H9 (cell line): Measurements from ENCODE around the gene AQP5. TPM values are rescaled to one million over a fixed set of nuclear protein-coding genes. Genes with fewer than 3 reads are reported as not detected.

Source experiments
- DNase-seq: peaks from one replicate; pipeline ENCODE4 v3.0.0-alpha.2; 2017
- H2AFZ ChIP-seq: one replicate; pipeline ENCODE4 v1.6.1; 2013; ENCODE audit warnings: mild to moderate bottlenecking, low read length, control low read depth, moderate library complexity
- H2AK5ac ChIP-seq: 2 replicates; pipeline ENCODE4 v1.6.1; 2013; ENCODE audit warnings: low read length, control low read depth, mixed read lengths; ENCODE audit not compliant: insufficient read length
- H2BK120ac ChIP-seq: one replicate; pipeline ENCODE4 v1.6.1; 2013; ENCODE audit warnings: low read depth, mild to moderate bottlenecking, low read length, control low read depth, inconsistent platforms; ENCODE audit not compliant: poor library complexity, severe bottlenecking
- H2BK12ac ChIP-seq: 2 replicates; pipeline ENCODE4 v1.6.1; 2013; ENCODE audit warnings: low read length, control low read depth, mixed read lengths, low read depth; ENCODE audit not compliant: insufficient read length
- H2BK15ac ChIP-seq: 2 replicates; pipeline ENCODE4 v1.6.1; 2013; ENCODE audit warnings: low read depth, low read length, control low read depth
- H2BK20ac ChIP-seq: one replicate; pipeline ENCODE4 v1.6.1; 2013; ENCODE audit warnings: low read depth, mild to moderate bottlenecking, low read length, control low read depth, inconsistent platforms; ENCODE audit not compliant: poor library complexity, severe bottlenecking
- H2BK5ac ChIP-seq: 2 replicates; pipeline ENCODE4 v1.6.1; 2013; ENCODE audit warnings: low read length, control low read depth, mixed read lengths; ENCODE audit not compliant: insufficient read length
- H3K14ac ChIP-seq: 2 replicates; pipeline ENCODE4 v1.6.1; 2013; ENCODE audit warnings: low read length, control low read depth; ENCODE audit not compliant: insufficient read depth
- H3K18ac ChIP-seq: 2 replicates; pipeline ENCODE4 v1.6.1; 2013; ENCODE audit warnings: low read depth, mild to moderate bottlenecking, mixed read lengths, low read length, control low read depth; ENCODE audit not compliant: insufficient read length
- H3K23ac ChIP-seq: 2 replicates; pipeline ENCODE4 v1.6.1; 2013; ENCODE audit warnings: low read length, control low read depth, mixed read lengths, low read depth; ENCODE audit not compliant: insufficient read length
- H3K23me2 ChIP-seq: 2 replicates; pipeline ENCODE4 v1.6.1; 2013; ENCODE audit warnings: low read depth, mild to moderate bottlenecking, mixed read lengths, low read length, control low read depth; ENCODE audit not compliant: insufficient read length, poor library complexity, severe bottlenecking
- H3K27ac ChIP-seq: 2 replicates; pipeline ENCODE4 v1.5.1; 2013; ENCODE audit warnings: low read length, control low read depth, mixed read lengths, low read depth; ENCODE audit not compliant: insufficient read length
- H3K27me3 ChIP-seq: 2 replicates; pipeline ENCODE4 v1.6.1; 2013; ENCODE audit warnings: low read length, control low read depth, inconsistent platforms; ENCODE audit not compliant: insufficient read depth
- H3K4ac ChIP-seq: 2 replicates; pipeline ENCODE4 v1.6.1; 2013; ENCODE audit warnings: low read depth, mild to moderate bottlenecking, control low read depth, inconsistent platforms, low read length, moderate library complexity
- H3K4me1 ChIP-seq: 2 replicates; pipeline ENCODE4 v1.6.1; 2013; ENCODE audit warnings: low read length, control low read depth, inconsistent platforms; ENCODE audit not compliant: insufficient read depth
- H3K4me2 ChIP-seq: 2 replicates; pipeline ENCODE4 v1.6.1; 2013; ENCODE audit warnings: low read length, control low read depth, mixed read lengths; ENCODE audit not compliant: insufficient read length, insufficient read depth
- H3K56ac ChIP-seq: 2 replicates; pipeline ENCODE4 v1.6.1; 2013; ENCODE audit warnings: low read depth, mild to moderate bottlenecking, mixed read lengths, low read length, control low read depth; ENCODE audit not compliant: insufficient read length
- H3K79me1 ChIP-seq: 2 replicates; pipeline ENCODE4 v1.6.1; 2013; ENCODE audit warnings: low read depth, mild to moderate bottlenecking, moderate library complexity, low read length, control low read depth, inconsistent platforms; ENCODE audit not compliant: insufficient read depth, poor library complexity, severe bottlenecking
- H3K79me2 ChIP-seq: 2 replicates; pipeline ENCODE4 v1.6.1; 2013; ENCODE audit warnings: low read length, control low read depth, inconsistent platforms; ENCODE audit not compliant: insufficient read depth
- H3K9ac ChIP-seq: 2 replicates; pipeline ENCODE4 v1.6.1; 2013; ENCODE audit warnings: low read length, control low read depth, mixed read lengths; ENCODE audit not compliant: insufficient read length; ENCODE audit errors: extremely low read depth
- H3K9me3 ChIP-seq: one replicate; pipeline ENCODE4 v1.6.1; 2013; ENCODE audit warnings: low read depth, low read length, inconsistent platforms; ENCODE audit not compliant: control insufficient read depth
- H3T11ph ChIP-seq: one replicate; pipeline ENCODE4 v1.6.1; 2013; ENCODE audit warnings: mild to moderate bottlenecking, low read length, control low read depth, inconsistent platforms
- H4K20me1 ChIP-seq: one replicate; pipeline ENCODE4 v1.6.1; 2013; ENCODE audit not compliant: control insufficient read depth, insufficient read length, insufficient read depth
- H4K5ac ChIP-seq: 2 replicates; pipeline ENCODE4 v1.6.1; 2013; ENCODE audit warnings: low read depth, mild to moderate bottlenecking, mixed read lengths, low read length, control low read depth; ENCODE audit not compliant: insufficient read length
- H4K8ac ChIP-seq: replicated peaks from 2 replicates; pipeline ENCODE4 v1.6.1; 2013; ENCODE audit warnings: low read length, control low read depth, mixed read lengths, low read depth; ENCODE audit not compliant: insufficient read length
- H4K91ac ChIP-seq: 2 replicates; pipeline ENCODE4 v1.6.1; 2013; ENCODE audit warnings: low read depth, mild to moderate bottlenecking, moderate library complexity, mixed read lengths, low read length, control low read depth; ENCODE audit not compliant: insufficient read length
- H3K27ac Mint-ChIP-seq, 3 experiments: 2 replicates in 2 of 3; 3 replicates in 1 of 3; pipeline ENCODE4 v1.8.0; 2020 to 2021; ENCODE audit warnings: mixed read lengths in 3 of 3, mild to moderate bottlenecking in 1 of 3, moderate library complexity in 1 of 3
- H3K27me3 Mint-ChIP-seq: 2 replicates; pipeline ENCODE4 v1.8.0; 2021; ENCODE audit warnings: low read depth, mild to moderate bottlenecking, moderate library complexity, mixed read lengths
- H3K36me3 Mint-ChIP-seq, 3 experiments: 2 replicates in 2 of 3; 3 replicates in 1 of 3; pipeline ENCODE4 v1.8.0; 2020 to 2021; ENCODE audit warnings: low read depth in 3 of 3, mixed read lengths in 3 of 3; ENCODE audit not compliant: insufficient read depth in 1 of 3
- H3K4me1 Mint-ChIP-seq, 2 experiments: 2 replicates each; pipeline ENCODE4 v1.8.0; 2020; ENCODE audit warnings: mixed read lengths in 2 of 2
- H3K4me3 Mint-ChIP-seq, 2 experiments: 2 replicates in 1 of 2; 3 replicates in 1 of 2; pipeline ENCODE4 v1.8.0; 2020 to 2021; ENCODE audit warnings: mild to moderate bottlenecking in 2 of 2, mixed read lengths in 2 of 2, moderate library complexity in 1 of 2
- H3K9me3 Mint-ChIP-seq, 2 experiments: 2 replicates in 1 of 2; 3 replicates in 1 of 2; pipeline ENCODE4 v1.8.0; 2020; ENCODE audit warnings: mild to moderate bottlenecking in 2 of 2, mixed read lengths in 2 of 2, moderate library complexity in 1 of 2
- WGBS: extraction: QIAGEN DNeasy Blood & Tissue Kit; methylation state at CpG from one replicate; pipeline ENCODE4 v1.1.7; 2013; ENCODE audit warnings: missing lambda C conversion rate, low lambda C conversion rate, mixed read lengths; ENCODE audit not compliant: insufficient read length; ENCODE audit errors: extremely low coverage; 5-methylcytosine and 5-hydroxymethylcytosine counted together
- total RNA-seq: library from RNA; stranded (reverse); gene quantifications from 2 replicates; pipeline ENCODE4 v1.2.1, GENCODE V29; 2021
- TF ChIP-seq, protein P1 (sequence below): fragments of 200-600 bp; sonication (generic); conservative IDR thresholded peaks from 3 replicates; pipeline ENCODE4 v1.8.0; 2021; ENCODE audit warnings: antibody characterized with exemption, mild to moderate bottlenecking

The AQP5 gene
- total RNA-seq, 1 experiment from 2014 or later: 2.8 TPM

DNA sequence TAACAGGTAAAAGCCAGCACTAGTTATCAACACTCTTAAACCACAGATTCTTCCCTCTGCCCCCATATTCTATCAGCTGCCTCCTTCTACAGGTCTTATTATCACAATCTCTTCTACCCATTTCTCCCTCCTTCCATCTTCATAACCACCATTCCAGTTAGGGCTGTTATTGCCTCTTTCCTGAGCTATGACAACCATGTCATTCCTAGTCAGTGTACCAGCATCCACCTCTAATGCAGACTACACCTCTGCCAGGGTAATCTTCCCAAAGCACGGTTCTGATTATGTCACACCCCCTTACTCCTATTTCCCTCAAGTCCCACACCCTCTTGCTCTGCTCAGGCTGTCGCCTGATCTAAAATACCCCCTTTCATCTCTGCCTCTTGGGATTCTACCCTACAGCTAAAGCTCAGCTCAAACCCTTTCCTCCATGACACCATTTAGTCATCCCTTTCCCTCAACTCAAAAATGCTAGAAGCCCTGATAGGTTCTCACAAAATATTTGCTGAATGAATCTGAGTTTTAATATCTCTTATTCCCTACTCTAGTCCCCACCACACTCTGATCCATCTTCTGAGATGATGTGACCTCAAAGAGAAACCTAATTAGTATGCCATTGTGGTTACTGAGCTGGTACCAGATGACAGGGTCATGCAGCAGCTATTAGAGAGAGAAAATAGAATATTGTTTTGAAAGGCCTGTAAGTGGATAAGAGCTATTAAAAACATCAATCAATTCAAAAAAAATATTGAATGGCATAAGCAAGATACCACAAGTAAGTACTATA, 51.9 kb downstream of the AQP5 start:
- Histone ChIP-seq H3K23ac (no peak overlapping the region), H3K9me3 (no peaks in the 10 kb centered on the region), H2BK15ac (no peak overlapping the region), H2BK12ac (no peak overlapping the region), H3T11ph (no peak overlapping the region), H3K23me2 (no peaks in the 10 kb centered on the region), H2BK20ac (no peak overlapping the region), H3K79me1 (peaks cover 7% of the 10 kb centered on the region), H3K14ac (no peak overlapping the region), H3K4ac (no peak overlapping the region), H3K4me2 (no peak overlapping the region), H3K9ac (no peak overlapping the region), H3K27ac (no peak overlapping the region), H4K20me1 (no peaks in the 10 kb centered on the region), H3K27me3 (no peaks in the 10 kb centered on the region), H3K18ac (no peak overlapping the region), H4K8ac (no peak overlapping the region), H4K91ac (no peak overlapping the region), H3K56ac (no peak overlapping the region), H2AFZ (no peak overlapping the region), H3K79me2 (no peaks in the 10 kb centered on the region; the same call in 1 of the 2 replicates), H2BK120ac (no peak overlapping the region), H4K5ac (no peak overlapping the region), H2AK5ac (no peak overlapping the region), H3K4me1 (no peaks in the 10 kb centered on the region), H2BK5ac (no peak overlapping the region)
- Mint-ChIP-seq H3K36me3 (peaks cover 13 to 44% (median 33%) of the 10 kb centered on the region in 3 experiments; a peak in 6 of 7 replicates), H3K27ac (peak overlapping the region in 1 of 3 experiments; percentile 20; a peak in 1 of 7 replicates), H3K9me3 (no peaks in the 10 kb centered on the region), H3K4me3 (no peak overlapping the region), H3K4me1 (peaks cover 5% of the 10 kb centered on the region in 2 experiments), H3K27me3 (no peaks in the 10 kb centered on the region)
- TF ChIP-seq, protein P1, sequence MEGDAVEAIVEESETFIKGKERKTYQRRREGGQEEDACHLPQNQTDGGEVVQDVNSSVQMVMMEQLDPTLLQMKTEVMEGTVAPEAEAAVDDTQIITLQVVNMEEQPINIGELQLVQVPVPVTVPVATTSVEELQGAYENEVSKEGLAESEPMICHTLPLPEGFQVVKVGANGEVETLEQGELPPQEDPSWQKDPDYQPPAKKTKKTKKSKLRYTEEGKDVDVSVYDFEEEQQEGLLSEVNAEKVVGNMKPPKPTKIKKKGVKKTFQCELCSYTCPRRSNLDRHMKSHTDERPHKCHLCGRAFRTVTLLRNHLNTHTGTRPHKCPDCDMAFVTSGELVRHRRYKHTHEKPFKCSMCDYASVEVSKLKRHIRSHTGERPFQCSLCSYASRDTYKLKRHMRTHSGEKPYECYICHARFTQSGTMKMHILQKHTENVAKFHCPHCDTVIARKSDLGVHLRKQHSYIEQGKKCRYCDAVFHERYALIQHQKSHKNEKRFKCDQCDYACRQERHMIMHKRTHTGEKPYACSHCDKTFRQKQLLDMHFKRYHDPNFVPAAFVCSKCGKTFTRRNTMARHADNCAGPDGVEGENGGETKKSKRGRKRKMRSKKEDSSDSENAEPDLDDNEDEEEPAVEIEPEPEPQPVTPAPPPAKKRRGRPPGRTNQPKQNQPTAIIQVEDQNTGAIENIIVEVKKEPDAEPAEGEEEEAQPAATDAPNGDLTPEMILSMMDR: no peak
- DNase-seq: no peak
- no CpG with 5 or more reads among the region's 2 CpGs for WGBS
